Measurements from ENCODE around the gene BIRC7.

The BIRC7 gene

GRCh38 chr20:63282946-63283345 is 47.2 kb downstream of the BIRC7 start:
- DNase-seq (ENCODE audit: low spot score), result no peak

- DNase-seq (ENCODE audit: low spot score), result no peak
Measured at GRCh38 chr20:63283397-63284082, 47.8 kb downstream of the BIRC7 start.

- DNase-seq (ENCODE audit: low spot score), result no peak
Measured at GRCh38 chr20:63284083-63284440, 48.4 kb downstream of the BIRC7 start.

- no peak for DNase-seq (ENCODE audit: low spot score)
Measured at GRCh38 chr20:63284544-63284949, 48.8 kb downstream of the BIRC7 start.

GRCh38 chr20:63284981-63285524 is 49.3 kb downstream of the BIRC7 start:
- no peak for DNase-seq (ENCODE audit: low spot score)

- no peak for DNase-seq (ENCODE audit: low spot score)
Measured at GRCh38 chr20:63285636-63286615, 50.2 kb downstream of the BIRC7 start.

- DNase-seq (ENCODE audit: low spot score), result no peak
Measured at GRCh38 chr20:63286781-63287696, 51.3 kb downstream of the BIRC7 start.

GRCh38 chr20:63287697-63288580 is 52.2 kb downstream of the BIRC7 start:
- DNase-seq (ENCODE audit: low spot score), result no peak

- no peak for DNase-seq (ENCODE audit: low spot score)
Measured at GRCh38 chr20:63288581-63289251, 53.0 kb downstream of the BIRC7 start.

- no peak for DNase-seq (ENCODE audit: low spot score)
Measured at GRCh38 chr20:63289311-63290135, 53.8 kb downstream of the BIRC7 start.
